ENCODE results near the gene PFDN5.
A peak's percentile ranks its signal among the peaks of the same experiment; 100 is the strongest.

Gene PFDN5

DNA sequence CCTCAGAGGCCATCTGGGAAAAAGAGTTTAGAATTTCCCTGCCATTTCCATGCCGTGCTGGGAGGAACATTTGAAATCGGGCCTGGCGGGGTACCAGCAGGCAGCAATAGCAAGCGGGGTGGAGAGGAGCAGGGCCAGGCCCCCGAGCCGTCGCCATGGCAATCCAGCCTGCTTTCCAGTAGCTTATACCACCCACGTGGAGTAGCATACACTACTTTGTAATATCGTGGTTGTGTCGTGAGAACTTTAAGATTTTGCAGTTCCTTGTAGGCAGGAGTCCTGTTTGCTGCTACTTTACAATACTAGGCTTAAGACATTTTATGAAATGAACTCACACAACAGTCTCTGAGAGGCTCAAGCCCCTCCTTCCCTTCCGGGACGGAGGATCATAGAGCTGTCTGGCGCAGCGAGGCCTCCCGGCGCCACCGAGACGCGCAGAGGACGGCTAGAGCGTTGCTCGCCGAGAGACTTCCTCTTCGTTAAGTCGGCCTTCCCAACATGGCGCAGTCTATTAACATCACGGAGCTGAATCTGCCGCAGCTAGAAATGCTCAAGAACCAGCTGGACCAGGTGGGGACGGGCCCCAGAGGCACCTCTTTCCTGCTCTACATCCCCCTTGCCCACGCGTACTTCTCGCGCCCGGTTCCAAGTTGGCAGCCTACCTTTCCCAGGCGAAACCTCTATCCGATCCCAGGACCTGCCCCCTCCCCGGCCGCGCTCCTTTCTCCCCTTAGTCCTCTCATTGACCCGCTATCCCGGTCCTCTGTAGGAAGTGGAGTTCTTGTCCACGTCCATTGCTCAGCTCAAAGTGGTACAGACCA, at the start of gene PFDN5:
Gene PFDN5 (plus strand): TSS at position 473 of the 821 bp plus-strand sequence. CDS start 26 bp downstream, at position 499.
- peak; percentile 66 to 77 for DNase-seq

GRCh38 chr12:53251477-53252348, 43.6 kb upstream of the PFDN5 start:
- peak; percentile 66 to 81 for DNase-seq

DNA sequence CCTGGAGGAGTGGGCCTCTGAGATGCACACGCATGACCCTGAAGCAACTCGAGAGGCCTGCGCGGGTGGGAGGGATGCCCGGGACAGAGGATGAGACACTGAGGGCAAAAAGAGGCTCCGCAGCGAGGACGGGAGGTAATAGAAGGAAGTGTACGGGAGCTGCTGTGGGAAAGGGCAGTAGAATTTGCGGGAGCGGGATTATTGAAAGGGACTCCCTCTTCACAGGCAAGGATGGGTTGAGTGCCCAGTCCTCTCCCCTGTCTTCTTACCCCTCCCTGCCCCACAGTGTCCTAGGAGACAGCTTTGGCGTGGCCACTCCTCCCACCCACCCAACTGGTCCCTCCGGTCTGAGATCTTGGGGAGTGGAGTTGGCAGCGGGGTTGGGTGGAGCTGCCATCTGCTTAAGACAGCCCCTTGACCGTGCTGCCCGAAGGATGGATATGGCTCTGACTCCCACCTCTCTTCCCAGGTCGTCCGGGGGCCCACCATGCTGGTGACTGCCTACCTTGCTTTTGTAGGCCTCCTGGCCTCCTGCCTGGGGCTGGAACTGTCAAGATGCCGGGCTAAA, 42.9 kb upstream of the PFDN5 start:
- DNase-seq: no peak

DNA sequence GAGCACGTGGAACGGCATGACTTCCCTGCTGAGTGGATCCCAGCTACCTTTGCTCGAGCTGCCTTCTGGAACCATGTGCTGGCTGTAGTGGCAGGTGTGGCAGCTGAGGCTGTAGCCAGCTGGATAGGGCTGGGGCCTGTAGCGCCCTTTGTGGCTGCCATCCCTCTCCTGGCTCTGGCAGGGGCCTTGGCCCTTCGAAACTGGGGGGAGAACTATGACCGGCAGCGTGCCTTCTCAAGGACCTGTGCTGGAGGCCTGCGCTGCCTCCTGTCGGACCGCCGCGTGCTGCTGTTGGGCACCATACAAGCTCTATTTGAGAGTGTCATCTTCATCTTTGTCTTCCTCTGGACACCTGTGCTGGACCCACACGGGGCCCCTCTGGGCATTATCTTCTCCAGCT, 42.0 kb upstream of the PFDN5 start:
- no peak for DNase-seq

DNA sequence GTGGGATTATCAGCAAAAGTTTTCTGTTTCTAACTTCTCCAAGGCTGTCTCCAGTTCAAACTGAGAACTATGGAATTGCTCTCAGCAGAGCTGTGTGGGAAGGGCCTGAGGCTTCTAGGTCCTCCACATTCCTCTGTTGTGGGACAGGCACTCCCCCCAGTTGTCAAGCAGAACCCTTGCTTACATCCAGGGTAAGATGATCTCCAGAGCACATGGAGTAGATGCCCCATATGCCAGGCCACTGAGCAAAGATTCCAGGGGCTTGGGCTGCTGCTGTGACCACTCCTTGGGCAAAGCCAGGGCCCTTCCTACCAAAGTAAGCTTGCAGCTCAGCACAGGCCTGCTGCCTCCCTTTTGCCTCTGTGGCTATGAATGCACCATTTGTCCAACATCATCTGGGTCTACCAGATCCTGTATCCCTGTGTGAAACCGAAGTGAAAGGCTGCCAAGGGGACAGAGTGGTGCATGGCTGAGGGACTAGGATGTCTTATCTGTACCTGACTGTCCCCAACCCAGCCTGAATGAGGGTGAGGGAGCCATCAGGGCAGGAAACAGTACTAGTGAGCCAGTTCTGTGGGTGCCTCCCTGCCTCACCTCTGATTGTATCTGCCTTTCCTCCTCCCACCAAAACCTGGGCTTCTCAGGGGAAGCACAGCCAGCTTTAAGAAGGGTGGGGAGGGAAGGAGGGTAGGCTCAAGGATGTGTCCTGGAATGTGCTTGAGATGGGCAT, 40.4 kb upstream of the PFDN5 start:
- no peak for DNase-seq

GRCh38 chr12:53255996-53256395, 39.3 kb upstream of the PFDN5 start:
- DNase-seq: no peak

DNA sequence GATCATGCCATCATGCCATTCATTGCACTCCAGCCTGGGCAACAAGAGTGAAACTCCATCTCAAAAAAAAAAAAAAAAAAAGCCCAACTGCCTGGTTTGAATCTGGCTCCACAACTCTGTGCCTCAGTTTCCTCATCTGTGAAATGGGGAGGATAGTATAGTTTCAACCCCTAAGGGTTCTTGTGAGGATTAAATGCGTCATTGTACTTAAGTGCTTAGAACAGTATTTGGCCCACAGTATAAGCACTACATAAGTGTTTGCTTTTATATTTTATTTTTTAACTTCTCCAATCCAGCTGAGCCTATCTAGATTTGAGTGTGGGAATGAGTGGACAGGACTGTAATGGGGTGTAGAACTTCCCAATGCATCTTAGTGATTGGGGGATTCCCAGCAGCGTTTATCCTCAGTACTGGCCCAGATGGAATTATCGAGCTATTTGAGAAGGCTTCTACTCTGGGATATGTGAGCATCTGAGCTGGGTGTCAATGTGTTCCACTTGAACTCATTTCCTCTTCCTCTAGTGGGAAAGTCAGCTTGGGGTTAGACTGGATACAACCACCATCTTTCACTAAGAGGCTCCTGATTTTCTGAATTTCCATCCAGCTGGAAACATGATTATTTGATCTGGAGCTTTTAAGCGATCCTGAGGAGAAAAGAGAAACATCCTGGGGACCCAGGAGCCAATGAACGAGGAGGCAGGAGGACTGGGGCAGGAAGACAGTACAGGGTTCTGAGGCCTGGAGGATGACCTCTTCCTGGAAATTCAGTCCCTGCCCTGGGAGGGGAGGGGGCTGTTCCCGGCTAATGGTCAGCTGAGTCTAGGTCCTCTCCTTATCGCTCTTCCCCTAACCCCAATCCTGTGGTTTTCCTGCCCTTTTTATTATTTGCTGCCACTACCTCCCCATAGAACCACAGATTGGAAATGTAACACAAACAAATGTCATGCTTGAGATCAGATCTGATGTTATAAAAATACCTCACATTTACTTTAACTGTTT, 36.5 kb upstream of the PFDN5 start:
- no peak for DNase-seq

- no peak for DNase-seq
Measured at GRCh38 chr12:53259891-53260290, 35.5 kb upstream of the PFDN5 start.

DNA sequence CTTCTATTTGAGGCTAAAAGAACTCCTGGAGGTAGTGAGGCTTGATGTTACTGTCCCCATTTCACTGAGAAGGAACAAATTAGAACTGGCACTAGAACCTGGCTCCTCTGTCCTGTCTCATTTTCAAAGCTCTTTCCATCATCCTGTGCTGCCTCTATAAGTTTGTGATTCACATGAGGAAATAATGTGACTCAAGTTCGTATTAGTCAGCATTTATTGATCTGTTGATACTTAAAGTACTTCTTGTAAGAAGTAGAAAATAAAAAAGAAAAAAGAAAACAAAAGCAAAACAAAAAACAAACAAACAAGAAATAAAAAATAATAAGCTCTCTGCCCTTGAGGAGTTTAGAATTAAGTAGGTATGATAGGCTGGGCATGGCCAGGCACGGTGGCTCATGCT, 29.6 kb upstream of the PFDN5 start:
- DNase-seq: no peak

- DNase-seq: no peak
Measured at GRCh38 chr12:53267306-53267998, 27.9 kb upstream of the PFDN5 start.

DNA sequence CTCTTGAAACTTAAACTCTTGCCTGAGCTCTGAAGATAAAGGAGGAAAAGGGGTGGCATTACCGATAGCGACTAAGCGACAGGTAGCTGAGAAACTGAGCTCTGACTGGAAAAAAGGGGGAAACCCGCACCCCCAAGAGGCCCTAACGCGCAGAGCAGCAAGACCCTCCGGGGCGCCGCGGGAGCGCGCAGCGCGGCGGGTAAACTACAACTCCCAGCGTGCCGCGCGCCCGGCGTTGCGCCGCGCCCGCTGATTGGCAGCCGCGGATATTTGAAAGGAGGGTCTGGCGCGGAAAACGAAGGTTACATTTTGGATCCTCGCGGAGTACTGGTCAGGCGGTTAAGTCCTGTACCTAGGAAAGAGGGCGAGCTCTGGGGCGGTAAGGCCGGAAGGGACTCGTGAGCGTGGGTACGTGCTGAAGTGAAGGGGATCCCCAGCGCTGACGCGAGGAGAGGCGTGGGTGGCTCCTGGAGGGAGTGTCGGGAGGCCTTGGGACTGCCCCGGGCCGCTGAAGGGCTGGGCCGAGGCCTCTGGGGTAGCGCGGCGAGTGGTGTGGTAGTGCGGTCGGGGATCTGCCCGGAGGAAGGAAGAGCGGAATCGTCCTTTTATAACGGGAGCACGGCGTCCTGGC, 27.2 kb upstream of the PFDN5 start, which contains the start of gene ESPL1:
Gene ESPL1 (plus strand): TSS at position 301 of the 631 bp plus-strand sequence. CDS start 468 bp downstream, outside the sequence.
- peak; percentile 33 to 60 for DNase-seq

DNA sequence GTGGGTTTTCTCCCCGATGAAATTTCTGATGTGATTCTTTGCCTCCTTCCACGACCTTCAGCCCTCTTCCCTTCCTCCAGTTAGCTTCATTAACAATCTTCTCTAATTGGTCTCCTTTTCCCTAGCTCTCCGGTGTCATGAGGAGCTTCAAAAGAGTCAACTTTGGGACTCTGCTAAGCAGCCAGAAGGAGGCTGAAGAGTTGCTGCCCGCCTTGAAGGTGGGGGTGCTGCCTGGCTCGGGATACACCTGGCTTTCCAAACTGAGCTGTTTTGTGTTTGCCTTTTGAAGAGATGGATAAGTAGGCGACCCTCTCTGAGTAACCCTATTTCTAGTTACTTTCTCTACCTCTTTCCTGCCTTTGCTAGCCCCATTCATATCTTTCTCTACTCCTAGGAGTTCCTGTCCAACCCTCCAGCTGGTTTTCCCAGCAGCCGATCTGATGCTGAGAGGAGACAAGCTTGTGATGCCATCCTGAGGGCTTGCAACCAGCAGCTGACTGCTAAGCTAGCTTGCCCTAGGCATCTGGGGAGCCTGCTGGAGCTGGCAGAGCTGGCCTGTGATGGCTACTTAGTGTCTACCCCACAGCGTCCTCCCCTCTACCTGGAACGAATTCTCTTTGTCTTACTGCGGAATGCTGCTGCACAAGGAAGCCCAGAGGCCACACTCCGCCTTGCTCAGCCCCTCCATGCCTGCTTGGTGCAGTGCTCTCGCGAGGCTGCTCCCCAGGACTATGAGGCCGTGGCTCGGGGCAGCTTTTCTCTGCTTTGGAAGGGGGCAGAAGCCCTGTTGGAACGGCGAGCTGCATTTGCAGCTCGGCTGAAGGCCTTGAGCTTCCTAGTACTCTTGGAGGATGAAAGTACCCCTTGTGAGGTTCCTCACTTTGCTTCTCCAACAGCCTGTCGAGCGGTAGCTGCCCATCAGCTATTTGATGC, 26.4 kb upstream of the PFDN5 start:
- no peak for DNase-seq

- DNase-seq: no peak
Measured at GRCh38 chr12:53274445-53274844, 20.9 kb upstream of the PFDN5 start.

- DNase-seq: no peak
Measured at GRCh38 chr12:53276511-53276910, 18.8 kb upstream of the PFDN5 start.

- DNase-seq: no peak
Measured at GRCh38 chr12:53277981-53278380, 17.4 kb upstream of the PFDN5 start.

- DNase-seq: no peak
Measured at GRCh38 chr12:53279283-53279869, 16.0 kb upstream of the PFDN5 start.

DNA sequence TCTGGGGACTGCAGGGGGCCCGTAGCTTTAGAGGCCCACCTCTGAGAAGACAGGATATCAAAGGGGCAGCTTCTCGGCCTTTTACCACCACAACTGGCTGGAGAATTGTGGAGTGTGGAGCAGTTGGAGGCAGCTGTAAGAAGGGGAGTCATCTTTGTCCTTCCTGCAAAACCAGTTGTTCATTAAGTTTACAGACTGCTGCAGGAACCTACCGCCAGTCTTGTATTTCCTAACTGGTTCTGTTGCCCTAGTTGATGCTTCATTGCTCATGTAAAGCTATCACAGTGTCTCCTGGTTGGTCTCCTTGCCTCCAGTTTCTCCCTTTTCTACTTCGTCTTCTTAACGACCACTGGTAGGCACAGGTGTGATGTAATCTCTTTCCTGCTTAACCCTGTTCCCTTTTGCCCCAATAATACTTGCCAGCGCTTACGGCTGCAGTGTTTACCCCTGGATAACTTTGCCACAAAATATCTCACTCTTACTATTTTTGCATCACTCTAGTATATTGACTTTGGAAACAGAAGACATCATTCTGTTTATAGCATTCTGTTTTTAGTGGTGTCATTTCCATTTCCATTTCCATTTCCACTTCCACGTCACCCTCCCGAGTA, 15.3 kb upstream of the PFDN5 start:
- no peak for DNase-seq

DNA sequence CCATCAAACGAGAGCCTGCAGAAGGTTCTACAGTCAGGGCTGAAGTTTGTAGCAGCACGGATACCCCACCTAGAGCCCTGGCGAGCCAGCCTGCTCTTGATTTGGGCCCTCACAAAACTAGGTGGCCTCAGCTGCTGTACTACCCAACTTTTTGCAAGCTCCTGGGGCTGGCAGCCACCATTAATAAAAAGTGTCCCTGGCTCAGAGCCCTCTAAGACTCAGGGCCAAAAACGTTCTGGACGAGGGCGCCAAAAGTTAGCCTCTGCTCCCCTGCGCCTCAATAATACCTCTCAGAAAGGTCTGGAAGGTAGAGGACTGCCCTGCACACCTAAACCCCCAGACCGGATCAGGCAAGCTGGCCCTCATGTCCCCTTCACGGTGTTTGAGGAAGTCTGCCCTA, 8.9 kb upstream of the PFDN5 start:
- no peak for DNase-seq

All from NCI-H187 (cell line).